ENCODE results near the gene RPS6KA5.

GRCh38 chr14:91035855-91036254 lies 24.6 kb downstream of the RPS6KA5 start:
- no peak for TF ChIP-seq PHF8 (IDR thresholded peaks at IDR 0.05; ENCODE audit: borderline replicate concordance, low read length)
- no peak for TF ChIP-seq DMBX1 (CRISPR knock-in tag; IDR thresholded peaks at IDR 0.05; ENCODE audit: borderline replicate concordance)
- TF ChIP-seq TSHZ1 (CRISPR knock-in tag; IDR thresholded peaks at IDR 0.05) = no peak
- TF ChIP-seq CTCF (IDR thresholded peaks at IDR 0.05 in 2 of 3, conservative IDR thresholded peaks at IDR 0.05 in 1 of 3; ENCODE audit: insufficient read depth in 2 of 3, low read depth in 1 of 3, low read length in 3 of 3) = no peak
- TF ChIP-seq POLR2AphosphoS5 (IDR thresholded peaks at IDR 0.05; ENCODE audit: control insufficient read depth, insufficient read depth, low read depth, low read length) = no peak
- TF ChIP-seq NFYB (IDR thresholded peaks at IDR 0.05; ENCODE audit: extremely low read depth, insufficient read length) = no peak
- TF ChIP-seq TRIM24 (IDR thresholded peaks at IDR 0.05) = no peak
- no peak for TF ChIP-seq ZNF146 (CRISPR knock-in tag; IDR thresholded peaks at IDR 0.05; ENCODE audit: unreplicated experiment)
- TF ChIP-seq HDAC2 (IDR thresholded peaks at IDR 0.05) = no peak
- no peak for TF ChIP-seq HNRNPK (IDR thresholded peaks at IDR 0.05; ENCODE audit: low read depth, low read length, poor library complexity, severe bottlenecking)
- TF ChIP-seq, protein P1, sequence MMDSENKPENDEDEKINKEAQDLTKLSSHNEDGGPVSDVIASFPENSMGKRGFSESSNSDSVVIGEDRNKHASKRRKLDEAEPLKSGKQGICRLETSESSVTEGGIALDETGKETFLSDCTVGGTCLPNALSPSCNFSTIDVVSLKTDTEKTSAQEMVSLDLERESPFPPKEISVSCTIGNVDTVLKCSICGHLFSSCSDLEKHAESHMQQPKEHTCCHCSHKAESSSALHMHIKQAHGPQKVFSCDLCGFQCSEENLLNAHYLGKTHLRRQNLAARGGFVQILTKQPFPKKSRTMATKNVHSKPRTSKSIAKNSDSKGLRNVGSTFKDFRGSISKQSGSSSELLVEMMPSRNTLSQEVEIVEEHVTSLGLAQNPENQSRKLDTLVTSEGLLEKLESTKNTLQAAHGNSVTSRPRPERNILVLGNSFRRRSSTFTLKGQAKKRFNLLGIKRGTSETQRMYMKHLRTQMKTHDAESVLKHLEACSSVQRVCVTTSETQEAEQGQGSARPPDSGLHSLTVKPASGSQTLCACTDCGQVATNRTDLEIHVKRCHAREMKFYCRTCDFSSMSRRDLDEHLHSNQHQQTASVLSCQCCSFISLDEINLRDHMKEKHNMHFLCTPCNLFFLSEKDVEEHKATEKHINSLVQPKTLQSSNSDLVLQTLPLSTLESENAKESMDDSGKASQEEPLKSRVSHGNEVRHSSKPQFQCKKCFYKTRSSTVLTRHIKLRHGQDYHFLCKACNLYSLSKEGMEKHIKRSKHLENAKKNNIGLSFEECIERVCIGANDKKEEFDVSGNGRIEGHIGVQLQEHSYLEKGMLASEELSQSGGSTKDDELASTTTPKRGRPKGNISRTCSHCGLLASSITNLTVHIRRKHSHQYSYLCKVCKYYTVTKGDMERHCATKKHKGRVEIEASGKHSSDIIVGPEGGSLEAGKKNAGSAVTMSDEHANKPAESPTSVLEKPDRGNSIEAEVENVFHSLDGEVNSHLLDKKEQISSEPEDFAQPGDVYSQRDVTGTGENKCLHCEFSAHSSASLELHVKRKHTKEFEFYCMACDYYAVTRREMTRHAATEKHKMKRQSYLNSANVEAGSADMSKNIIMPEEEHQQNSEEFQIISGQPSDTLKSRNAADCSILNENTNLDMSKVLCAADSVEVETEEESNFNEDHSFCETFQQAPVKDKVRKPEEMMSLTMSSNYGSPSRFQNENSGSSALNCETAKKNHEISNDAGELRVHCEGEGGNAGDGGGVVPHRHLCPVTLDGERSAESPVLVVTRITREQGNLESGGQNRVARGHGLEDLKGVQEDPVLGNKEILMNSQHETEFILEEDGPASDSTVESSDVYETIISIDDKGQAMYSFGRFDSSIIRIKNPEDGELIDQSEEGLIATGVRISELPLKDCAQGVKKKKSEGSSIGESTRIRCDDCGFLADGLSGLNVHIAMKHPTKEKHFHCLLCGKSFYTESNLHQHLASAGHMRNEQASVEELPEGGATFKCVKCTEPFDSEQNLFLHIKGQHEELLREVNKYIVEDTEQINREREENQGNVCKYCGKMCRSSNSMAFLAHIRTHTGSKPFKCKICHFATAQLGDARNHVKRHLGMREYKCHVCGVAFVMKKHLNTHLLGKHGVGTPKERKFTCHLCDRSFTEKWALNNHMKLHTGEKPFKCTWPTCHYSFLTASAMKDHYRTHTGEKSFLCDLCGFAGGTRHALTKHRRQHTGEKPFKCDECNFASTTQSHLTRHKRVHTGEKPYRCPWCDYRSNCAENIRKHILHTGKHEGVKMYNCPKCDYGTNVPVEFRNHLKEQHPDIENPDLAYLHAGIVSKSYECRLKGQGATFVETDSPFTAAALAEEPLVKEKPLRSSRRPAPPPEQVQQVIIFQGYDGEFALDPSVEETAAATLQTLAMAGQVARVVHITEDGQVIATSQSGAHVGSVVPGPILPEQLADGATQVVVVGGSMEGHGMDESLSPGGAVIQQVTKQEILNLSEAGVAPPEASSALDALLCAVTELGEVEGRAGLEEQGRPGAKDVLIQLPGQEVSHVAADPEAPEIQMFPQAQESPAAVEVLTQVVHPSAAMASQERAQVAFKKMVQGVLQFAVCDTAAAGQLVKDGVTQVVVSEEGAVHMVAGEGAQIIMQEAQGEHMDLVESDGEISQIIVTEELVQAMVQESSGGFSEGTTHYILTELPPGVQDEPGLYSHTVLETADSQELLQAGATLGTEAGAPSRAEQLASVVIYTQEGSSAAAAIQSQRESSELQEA (IDR thresholded peaks at IDR 0.05; ENCODE audit: low read depth) = no peak
- no peak for TF ChIP-seq FOXA1 (IDR thresholded peaks at IDR 0.05; ENCODE audit: borderline replicate concordance)
- TF ChIP-seq BRF2 (IDR thresholded peaks at IDR 0.05; ENCODE audit: borderline replicate concordance, insufficient read depth, insufficient read length) = no peak
